H54 (cell line): ENCODE results near the gene BCAN.
A peak's percentile ranks its signal among the peaks of the same experiment; 100 is the strongest.
"Not testable (repeated sequence)": the region's sequence is repeated elsewhere in the genome, so short reads cannot be mapped to it uniquely, and the experiment has no call there.

Source experiments
- DNase-seq: peaks from one replicate; pipeline ENCODE4 v3.0.0; 2011; ENCODE audit warnings: low spot score, mixed read lengths; ENCODE audit not compliant: insufficient read length
- FAIRE-seq: peaks from 3 replicates; lab custom pipeline; 2011; peaks lifted over from hg19 to GRCh38; lab: Jason Lieb, UNC
- POLR2A ChIP-seq: IDR thresholded peaks from 2 replicates; pipeline ENCODE4 v1.6.1; 2011; ENCODE audit warnings: low read depth, mild to moderate bottlenecking, low read length

BCAN gene

DNA sequence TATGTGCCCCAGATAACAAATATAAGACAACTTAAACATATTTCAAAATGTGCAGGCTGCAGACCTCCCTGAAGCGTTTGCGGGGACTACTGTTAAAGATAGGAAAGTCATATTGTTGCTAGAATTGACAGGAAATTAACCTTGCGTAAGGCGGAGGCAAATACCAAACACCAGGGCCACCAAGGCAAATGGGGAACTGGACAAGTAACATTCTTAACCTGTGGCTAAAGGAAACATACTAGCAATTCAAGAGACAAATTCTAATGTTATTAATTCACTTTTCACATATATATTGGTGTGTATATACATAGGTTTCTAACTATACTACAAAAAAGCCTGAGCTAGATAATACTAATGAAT, 15.9 kb upstream of the BCAN start:
- no peak for TF ChIP-seq POLR2A
- FAIRE-seq: no peak
- DNase-seq: no peak

DNA sequence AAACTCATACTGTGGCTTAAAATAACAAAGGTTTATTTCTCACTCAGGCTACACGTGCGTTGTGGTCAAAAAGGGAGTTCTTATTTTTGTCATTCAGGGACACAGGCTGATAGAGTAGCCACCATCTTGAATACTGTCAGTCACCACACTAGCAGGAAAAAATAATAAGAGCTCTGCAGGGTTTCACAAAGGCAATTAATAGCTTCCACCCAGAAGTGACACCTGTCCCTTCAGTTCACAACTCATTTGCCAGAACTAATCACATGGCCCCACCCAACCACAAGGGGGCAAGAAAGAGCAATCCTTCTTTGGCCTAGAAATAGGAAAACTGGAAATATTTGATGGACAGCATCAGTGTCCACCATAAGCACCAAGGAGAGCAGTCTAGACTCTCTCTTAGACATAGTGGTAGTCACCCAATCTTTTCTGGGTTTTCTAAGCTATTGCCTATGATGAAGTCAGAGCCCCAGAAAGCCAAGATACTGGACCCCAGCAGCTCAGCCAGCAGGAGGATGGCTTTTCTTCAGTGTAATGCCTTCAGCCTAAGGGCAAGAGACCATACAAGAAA, 14.5 kb upstream of the BCAN start:
- FAIRE-seq: no peak

DNA sequence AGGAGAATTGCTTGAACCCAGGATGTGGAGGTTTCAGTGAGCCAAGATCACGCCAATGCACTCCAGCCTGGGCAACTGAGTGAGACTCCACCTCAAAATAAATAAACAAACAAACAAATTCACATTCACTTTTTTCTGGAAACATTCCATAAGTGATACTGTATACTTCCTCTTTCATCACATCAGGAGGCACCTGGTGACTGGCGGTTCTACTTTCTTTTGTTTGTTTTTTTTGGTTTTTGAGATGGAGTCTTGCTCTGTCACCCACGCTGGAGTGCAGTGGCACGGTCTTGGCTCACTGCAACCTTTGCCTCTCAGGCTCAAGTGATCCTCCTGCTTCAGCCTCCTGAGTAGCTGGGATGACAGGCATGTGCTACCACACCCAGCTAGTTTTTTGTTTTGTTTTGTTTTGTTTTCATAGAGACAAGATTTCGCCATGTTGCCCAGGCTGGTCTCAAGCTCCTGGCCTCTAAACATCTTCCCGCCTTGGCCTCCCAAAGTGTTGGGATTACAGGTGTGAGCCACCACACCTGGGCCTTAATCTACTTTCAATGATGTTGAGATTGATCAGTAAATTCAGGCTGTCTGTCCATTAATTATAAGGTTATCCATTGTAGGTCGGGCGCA, 12.0 kb upstream of the BCAN start:
- TF ChIP-seq POLR2A: no peak
- no peak for DNase-seq
- no peak for FAIRE-seq

More for the DNA sequence above, 14.5 kb upstream of the BCAN start:
- no peak for DNase-seq
- TF ChIP-seq POLR2A: no peak

DNA sequence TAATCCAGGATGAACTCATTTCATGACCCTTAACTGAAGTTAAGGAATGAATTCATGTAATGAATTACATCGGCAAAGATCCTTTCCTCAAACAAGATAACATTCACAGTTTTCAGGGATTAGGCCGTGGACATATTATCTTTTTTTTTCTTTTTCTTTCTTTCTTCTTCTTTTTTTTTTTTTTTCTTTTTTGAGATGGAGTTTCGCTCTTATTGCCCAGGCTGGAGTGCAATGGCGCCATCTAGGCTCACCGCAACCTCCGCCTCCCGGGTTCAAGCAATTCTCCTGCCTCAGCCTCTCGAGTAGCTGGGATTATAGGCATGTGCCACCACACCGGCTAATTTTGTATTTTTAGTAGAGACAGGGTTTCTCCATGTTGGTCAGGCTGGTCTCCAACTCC, 10.8 kb upstream of the BCAN start:
- not testable (repeated sequence) for FAIRE-seq, DNase-seq

DNA sequence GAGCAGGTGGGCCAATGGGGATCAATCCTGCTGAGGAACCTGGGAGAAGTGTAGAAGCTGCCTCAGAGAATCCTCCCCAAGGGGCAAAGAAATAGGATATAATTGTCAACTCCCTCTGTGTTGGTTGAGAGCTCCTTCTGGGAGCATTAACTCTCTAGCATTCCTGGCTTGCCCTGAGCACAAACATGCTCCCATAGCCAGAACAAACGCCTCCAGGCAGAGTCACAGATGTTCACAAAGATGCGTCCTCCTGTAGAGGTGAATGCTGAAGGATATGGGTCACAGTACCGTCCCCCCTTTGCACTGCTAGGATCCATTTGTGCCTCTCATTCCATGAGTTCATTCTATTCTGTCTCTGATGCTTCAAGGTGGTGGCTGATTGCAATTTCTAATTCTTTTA, 9.6 kb upstream of the BCAN start:
- no peak for FAIRE-seq
- TF ChIP-seq POLR2A: no peak

DNA sequence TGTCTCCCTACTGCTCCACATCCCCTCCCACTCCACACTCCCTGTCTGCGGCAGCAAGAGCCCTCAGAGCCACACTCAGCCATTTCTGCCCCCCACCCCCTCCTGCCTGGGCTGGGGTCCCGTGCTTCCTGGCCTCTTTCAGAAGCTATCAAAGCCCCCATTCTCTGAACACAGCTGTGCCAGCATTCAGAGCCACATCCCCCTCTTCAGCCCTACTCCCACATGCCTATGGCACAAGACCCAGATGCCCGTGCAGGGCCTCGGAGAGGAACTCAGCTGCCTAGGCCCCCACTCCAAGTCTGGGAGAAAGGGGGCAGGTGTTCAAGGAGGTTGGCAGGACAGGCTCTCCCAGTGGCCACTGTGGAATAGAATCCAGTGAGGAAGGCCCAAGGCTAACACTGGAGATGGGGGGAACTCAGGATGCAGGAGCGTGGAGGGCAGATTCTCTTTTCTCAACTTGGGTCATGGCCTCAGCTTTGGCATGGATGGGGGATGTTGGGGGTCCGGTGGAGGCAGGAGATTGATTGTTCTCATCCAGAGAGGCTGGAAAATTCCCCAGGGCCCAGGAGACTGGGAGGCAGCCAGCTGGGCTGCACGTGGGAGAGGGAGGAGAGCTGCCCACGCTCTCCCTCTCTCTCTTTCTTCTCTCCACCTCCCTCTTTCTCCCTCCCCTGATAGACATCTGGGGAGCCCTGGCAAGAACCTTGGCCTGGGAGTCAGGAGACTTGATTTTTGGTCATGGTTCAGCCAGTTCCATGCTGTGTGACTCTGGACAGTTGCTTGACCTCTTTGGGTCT, 3.5 kb upstream of the BCAN start:
- FAIRE-seq (no peak), DNase-seq (no peak)
- no peak for TF ChIP-seq POLR2A

More for the DNA sequence above, 9.6 kb upstream of the BCAN start:
- DNase-seq: no peak

DNA sequence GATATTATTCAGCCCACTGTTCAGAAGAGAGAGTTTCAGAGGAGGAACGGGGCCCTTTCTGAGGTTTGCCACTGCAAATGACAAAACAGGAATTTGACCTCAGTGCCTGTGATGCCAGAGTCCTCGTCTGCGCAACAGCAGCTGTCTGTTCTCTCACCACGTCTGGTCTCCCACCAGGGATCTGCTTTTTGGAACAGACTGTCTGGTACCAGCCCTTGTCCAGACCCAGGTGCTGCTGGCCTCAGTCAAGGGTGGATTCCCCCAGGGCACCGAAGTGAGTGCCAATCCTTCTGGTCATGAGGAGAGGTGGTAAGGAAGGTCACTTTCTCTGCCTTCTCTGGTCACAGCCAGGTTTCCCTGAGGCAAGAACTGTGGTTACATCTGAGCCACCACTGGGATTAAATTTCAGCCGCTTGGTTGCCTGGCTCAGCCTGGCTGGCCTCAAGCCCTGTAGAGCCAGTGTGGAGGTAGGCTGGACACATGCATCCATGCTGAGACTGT, 2.3 kb upstream of the BCAN start:
- TF ChIP-seq POLR2A: no peak

DNA sequence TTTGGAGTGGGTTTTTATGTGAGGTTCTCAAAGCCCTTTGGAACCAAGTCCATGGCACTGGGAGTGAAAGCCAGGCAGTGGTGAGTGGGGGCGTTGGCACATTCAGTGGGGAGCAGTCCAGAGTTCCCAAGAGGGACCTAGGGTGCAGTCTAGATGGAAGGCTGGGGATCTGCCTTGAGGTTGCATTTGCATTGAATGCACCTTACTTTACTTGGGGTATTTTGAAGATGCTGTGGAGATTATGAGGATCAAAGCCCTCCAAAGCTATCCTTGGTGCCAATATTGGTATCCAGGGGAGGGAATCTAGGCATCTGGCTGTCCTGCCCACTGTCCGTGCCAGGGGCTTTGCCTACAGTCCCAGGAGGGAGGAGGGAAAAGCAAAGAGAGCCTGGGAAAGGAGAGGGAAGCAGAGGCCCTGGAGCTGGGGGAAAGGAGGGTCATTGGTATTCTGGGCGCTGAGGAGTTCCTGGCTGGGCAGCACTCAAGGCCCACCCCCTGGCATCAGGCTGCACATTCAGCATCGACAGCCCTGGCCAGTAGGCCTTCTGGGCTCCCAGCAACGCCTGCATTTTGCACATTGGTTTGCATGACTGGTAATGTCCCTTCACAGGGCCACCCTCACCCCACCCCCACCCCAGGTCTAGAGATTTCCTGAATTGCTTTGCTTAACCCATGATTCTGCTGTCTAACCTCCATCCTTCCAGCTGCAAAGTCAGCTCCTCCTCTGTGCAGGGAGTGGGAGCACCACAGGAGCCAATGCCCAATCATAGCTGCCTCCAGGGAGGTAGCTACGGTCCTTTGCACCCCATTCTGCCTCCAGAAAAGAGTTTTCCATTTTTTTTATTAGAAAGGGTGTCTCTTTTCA, 843 bp upstream of the BCAN start:
- no peak for TF ChIP-seq POLR2A
- DNase-seq: no peak
- FAIRE-seq: no peak

More for the DNA sequence above, 2.3 kb upstream of the BCAN start:
- DNase-seq (peak; percentile 87), FAIRE-seq (no peak)

DNA sequence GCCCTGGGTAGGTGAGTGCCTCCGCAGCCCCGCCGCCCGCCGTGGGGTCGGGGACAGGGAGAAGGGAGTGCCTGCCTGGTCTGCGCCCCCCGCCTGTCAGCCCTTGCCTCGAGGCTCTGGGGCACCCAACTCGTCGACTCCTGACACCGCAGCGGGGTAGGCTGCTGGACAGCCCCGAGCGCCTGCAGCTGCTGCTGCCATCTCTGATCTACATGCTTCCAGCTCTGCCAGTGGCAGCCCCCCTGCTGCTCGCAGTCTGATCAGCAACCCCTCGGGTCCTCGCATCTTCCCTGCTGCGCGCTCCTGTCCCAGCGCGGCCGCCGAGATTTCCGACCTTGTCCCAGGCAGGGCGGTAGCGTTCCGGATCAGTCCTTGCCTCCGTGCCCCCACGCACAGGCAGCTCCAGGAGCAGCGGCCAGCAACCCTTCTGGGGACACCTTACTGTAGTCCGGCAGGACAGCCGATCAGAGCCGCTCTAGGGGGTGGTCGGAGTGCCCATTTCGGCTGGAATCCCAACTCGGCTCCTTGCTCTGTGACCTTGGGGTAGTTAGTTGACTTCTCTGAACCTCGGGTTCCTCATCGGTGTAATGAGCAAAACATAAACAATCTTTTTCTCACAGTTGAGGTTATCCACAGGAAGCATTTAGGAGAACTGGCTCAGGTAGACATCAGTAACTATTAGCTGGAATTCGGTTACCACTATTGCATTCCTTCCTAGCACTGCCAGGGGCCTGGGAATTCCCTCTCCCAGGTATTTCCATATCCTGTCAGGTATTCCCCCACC, 540 bp downstream of the BCAN start:
- no peak for FAIRE-seq
- TF ChIP-seq POLR2A: no peak
- DNase-seq: no peak

DNA sequence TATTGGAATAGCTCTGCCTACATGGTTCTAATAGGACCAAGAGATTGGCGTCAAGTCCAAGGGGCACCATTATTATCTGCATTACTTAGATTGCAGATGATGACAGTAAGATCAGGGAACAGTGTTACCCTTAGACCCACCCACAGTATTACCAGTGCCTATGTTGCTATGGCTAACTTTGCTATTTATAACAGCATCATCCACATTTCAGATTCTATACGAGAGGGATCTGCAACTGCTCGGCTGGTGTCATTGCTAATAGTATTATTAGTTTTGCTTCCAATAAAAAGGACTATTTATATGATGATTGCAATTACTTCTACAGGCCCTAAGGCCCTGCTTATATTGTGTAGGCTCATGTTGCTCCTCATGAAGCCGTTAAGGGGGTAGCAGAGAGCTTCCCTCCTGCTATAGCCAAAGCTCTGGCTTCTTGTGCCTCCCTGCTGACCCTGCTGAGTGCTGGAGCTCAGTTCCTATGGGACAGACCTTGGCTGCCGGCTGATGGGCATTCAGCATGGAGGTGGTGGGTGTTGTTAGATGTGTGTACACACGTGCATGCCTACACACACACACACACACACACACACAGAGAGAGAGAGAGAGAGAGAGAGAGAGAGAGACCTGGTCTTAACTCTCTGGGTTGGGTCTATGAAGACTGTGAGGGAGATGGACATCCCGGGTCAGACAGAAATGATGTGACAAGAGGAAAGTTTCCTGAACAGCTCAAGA, 1.3 kb downstream of the BCAN start:
- TF ChIP-seq POLR2A: no peak
- FAIRE-seq (no peak), DNase-seq (no peak)

DNA sequence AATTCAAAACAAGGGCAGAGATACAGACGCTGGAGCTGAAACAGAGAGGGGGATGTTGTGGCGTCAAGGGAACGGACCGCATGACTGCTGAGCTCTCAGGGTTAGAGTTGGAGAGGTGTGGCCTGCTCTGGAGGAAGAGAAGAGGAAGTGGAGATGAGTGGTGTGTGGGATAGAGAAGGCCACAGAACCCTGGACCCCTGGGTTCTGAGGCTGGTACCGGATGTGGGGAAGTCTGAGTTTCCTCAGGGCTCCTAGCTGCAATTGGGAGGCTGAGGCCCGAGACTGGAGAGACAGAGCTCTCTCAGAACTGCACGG, 1.8 kb downstream of the BCAN start:
- DNase-seq (no peak), FAIRE-seq (no peak)
- TF ChIP-seq POLR2A: no peak

DNA sequence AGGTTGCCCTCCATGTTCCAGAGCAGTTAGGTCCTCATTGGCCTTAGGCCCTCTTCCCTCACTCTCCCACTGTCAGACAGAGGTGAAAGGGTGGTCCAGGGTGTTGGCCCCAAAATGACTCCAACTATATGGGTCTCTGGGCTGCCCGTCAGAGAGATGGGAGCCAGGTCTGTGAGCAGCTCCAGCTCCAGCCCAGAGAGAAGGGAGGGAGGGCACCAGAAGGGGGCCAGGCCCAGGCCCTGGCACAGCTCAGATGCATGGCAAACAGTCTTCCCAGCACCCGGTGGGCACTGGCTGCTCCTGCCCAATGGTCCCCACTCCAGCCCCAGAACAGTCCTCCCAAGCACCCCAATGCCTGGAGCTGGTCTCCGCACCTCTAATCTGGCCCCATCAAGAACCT, 2.2 kb downstream of the BCAN start:
- no peak for DNase-seq
- TF ChIP-seq POLR2A: no peak
- FAIRE-seq: no peak
